Smooth muscle cell of the pulmonary artery (primary cell): ENCODE data around the gene LARP6. TPM values are rescaled to one million over a fixed set of nuclear protein-coding genes. Genes with fewer than 3 reads are reported as not detected.

Experiments
- total RNA-seq: library from RNA; depleted of rRNA; stranded (reverse); fragments of >200 nt; gene quantifications from 2 replicates; pipeline ENCODE4 v1.2.3, GENCODE V29; 2014

The LARP6 gene
- total RNA-seq: 51.3 and 52.6 TPM in 2 replicates

GRCh38 chr15:70853973-70854665 lies at the start of gene LARP6:
Gene LARP6 (minus strand): TSS chr15:70854157. CDS start chr15:70854088, 69 bp downstream.

DNA sequence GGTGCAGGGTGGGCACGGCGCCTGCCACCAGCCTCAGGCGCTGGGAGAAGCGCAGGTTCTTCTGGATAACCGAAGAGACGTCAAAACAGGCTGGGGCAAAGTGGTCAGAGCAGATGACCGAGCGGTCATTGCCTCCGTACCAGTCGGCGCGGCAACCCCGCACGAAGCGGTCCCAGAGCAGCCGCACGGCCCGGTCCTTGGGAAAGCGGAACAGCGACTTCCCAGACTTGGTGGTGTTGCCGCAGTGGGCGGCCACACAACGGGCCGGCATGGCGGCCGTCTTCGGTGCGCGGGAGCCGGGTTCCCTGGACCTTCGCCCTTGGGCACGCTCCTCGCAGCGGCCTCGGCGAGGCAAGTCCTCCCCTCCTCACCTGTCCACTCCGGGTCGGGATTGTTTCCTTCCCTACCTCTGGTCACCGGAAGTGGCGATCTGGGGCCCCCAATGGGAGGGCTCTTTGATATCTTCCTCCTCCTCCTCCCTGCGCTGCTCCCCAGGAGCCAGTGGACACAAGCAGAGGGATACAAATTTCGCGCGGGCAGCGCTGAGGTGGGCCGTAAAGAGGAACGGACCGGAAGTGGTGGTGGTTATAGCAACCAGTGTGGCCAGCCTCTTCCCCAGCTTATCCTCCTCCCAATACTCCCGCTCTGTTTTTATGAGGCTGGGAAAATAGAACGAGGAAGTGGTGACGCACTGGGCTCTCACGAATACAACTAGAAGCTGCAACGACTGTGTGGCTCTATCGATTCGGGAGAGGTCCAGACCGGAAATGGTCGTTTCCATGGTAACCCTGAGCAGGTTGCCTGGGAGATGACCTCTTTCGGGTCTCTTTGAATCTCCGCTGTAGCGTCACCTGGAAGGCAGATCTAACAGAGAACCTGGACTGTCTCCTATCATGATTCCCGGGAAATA lies 38.3 kb upstream of the LARP6 start, which contains the start of the genes LRRC49 and THAP10:
TSS of gene LRRC49 (plus strand) at position 825 of the 910 bp plus-strand sequence. CDS start at position 894, 69 bp downstream.
TSS of gene THAP10 (minus strand) at position 432 of the 910 bp plus-strand sequence. CDS start at position 271, 161 bp downstream.

Other genes with a start within 250 kb of the LARP6 start
- gene UACA, start 90.6 kb downstream of the LARP6 start, total RNA-seq: 133 and 231 TPM in 2 replicates
- gene THAP10, start 38.3 kb upstream of the LARP6 start, total RNA-seq: 1.7 TPM in 2 replicates
- gene LRRC49, start 38.7 kb upstream of the LARP6 start, total RNA-seq: 10.4 and 10.5 TPM in 2 replicates